ENCODE data around the gene LIPG.

DNA sequence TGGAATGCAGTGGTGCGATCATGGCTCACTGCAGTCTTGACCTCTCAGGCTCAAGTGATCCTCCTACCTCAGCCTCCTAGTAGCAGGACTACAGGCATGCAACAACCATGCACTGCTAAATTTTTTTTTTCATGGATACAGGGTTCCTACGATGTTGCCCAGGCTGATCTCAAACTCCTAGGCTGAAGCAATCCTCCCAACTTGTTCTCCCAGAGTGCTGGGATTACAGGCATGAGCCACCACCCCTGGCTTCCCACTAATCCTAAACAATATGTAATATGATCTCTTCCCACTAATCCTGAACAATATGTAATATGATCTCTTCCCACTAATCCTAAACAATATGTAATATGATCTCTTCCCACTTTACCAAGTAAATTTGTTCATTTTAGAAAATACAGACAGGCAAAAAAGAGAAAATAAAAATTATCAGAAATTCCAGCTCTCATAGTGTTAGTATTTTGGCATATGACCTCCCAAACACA, 41.2 kb upstream of the LIPG start:
- TF ChIP-seq, protein P1, sequence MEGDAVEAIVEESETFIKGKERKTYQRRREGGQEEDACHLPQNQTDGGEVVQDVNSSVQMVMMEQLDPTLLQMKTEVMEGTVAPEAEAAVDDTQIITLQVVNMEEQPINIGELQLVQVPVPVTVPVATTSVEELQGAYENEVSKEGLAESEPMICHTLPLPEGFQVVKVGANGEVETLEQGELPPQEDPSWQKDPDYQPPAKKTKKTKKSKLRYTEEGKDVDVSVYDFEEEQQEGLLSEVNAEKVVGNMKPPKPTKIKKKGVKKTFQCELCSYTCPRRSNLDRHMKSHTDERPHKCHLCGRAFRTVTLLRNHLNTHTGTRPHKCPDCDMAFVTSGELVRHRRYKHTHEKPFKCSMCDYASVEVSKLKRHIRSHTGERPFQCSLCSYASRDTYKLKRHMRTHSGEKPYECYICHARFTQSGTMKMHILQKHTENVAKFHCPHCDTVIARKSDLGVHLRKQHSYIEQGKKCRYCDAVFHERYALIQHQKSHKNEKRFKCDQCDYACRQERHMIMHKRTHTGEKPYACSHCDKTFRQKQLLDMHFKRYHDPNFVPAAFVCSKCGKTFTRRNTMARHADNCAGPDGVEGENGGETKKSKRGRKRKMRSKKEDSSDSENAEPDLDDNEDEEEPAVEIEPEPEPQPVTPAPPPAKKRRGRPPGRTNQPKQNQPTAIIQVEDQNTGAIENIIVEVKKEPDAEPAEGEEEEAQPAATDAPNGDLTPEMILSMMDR (IDR thresholded peaks at IDR 0.05; ENCODE audit: insufficient read depth, low read length, poor library complexity, severe bottlenecking): no peak
- no peak for TF ChIP-seq EZH2phosphoT487 (conservative IDR thresholded peaks at IDR 0.05; ENCODE audit: low read length)
